Panc1 (cell line): ENCODE results near the gene RAB30. TPM values are rescaled to one million over a fixed set of nuclear protein-coding genes. Genes with fewer than 3 reads are reported as not detected.

Experiments used
- ATAC-seq: fragments of 200-7000 bp; cut with Tn5 transposase; 2 replicates; pipeline ENCODE4 v1.9.1; 2020; ENCODE audit warnings: mild to moderate bottlenecking, moderate library complexity
- BruUV-seq: library from RNA; stranded (reverse); fragments of 400-500 nt; replicated peaks from 2 replicates; lab custom pipeline; 2021; lab: Mats Ljungman, UMichigan
- CTCF ChIA-PET: fragments of 300-600 bp; sonication (Branson Sonifier 250); formaldehyde crosslinking; loops from one replicate; lab custom pipeline; 2022; ENCODE audit warnings: antibody characterized with exemption; lab: Charles Lee
- POLR2A ChIA-PET: fragments of 300-600 bp; sonication (Branson Sonifier 250); formaldehyde crosslinking; loops from one replicate; lab custom pipeline; 2022; ENCODE audit warnings: antibody characterized with exemption; lab: Charles Lee
- DNase-seq: peaks from one replicate; pipeline ENCODE4 v3.0.0-alpha.2; 2010; ENCODE audit warnings: low read depth, low spot score
- H3K27ac ChIP-seq: 2 replicates; pipeline ENCODE4 v1.5.1; 2011; ENCODE audit warnings: mild to moderate bottlenecking, low read length, inconsistent platforms
- H3K27me3 ChIP-seq: fragments of 200-500 bp; sonication (Bioruptor generic); 2 replicates; pipeline ENCODE4 v1.6.0; 2014; ENCODE audit warnings: low read length, inconsistent platforms; ENCODE audit not compliant: control insufficient read depth, insufficient read depth
- H3K36me3 ChIP-seq: fragments of 200-500 bp; sonication (Bioruptor generic); 2 replicates; pipeline ENCODE4 v1.5.1; 2014; ENCODE audit warnings: inconsistent platforms, mild to moderate bottlenecking, low read length, moderate library complexity; ENCODE audit not compliant: control insufficient read depth, insufficient read depth
- H3K4me1 ChIP-seq: 2 replicates; pipeline ENCODE4 v1.5.1; 2011; ENCODE audit warnings: inconsistent platforms, mild to moderate bottlenecking, low read length, moderate library complexity; ENCODE audit not compliant: control insufficient read depth, insufficient read depth
- H3K4me3 ChIP-seq, 2 experiments: 2 replicates each; pipeline ENCODE4 v1.5.1; 2011 to 2012; ENCODE audit warnings: low read depth in 2 of 2, low read length in 2 of 2, mild to moderate bottlenecking in 2 of 2, inconsistent platforms in 1 of 2, moderate library complexity in 1 of 2
- H3K9me3 ChIP-seq: fragments of 200-500 bp; sonication (Bioruptor generic); 2 replicates; pipeline ENCODE4 v1.5.1; 2014; ENCODE audit warnings: low read depth, mild to moderate bottlenecking, inconsistent platforms, low read length, moderate library complexity; ENCODE audit not compliant: control insufficient read depth, insufficient read depth
- CTCF ChIP-seq: fragments of 450-650 bp; IDR thresholded peaks from 2 replicates; pipeline ENCODE4 v1.5.1; 2017; ENCODE audit warnings: mild to moderate bottlenecking
- POLR2AphosphoS5 ChIP-seq: IDR thresholded peaks from 2 replicates; pipeline ENCODE4 v1.6.1; 2012; ENCODE audit warnings: mild to moderate bottlenecking, low read depth, low read length, moderate library complexity
- SIN3A ChIP-seq: IDR thresholded peaks from 2 replicates; pipeline ENCODE4 v1.6.1; 2012; ENCODE audit warnings: low read depth, mild to moderate bottlenecking, low read length, moderate library complexity, borderline replicate concordance; ENCODE audit not compliant: insufficient read depth
- TCF7L2 ChIP-seq: IDR thresholded peaks from 2 replicates; pipeline ENCODE4 v1.6.1; 2011; ENCODE audit warnings: mild to moderate bottlenecking, low read depth, low read length, inconsistent platforms
- in situ Hi-C: cut with HindIII; loops from 2 replicates; pipeline ENCODE4 v1.10.0; 2016; ENCODE audit warnings: low sequenced_read_pairs, low pct_unique_long_range_greater_than_20kb
- intact Hi-C: fragments of 100-400 bp; cut with micrococcal nuclease; formaldehyde crosslinking; loops from one replicate; pipeline ENCODE4 v1.10.0; 2022; ENCODE audit not compliant: unreplicated experiment
- total RNA-seq: library from RNA; stranded (reverse); gene quantifications from one replicate; pipeline ENCODE4 v1.2.1, GENCODE V29; 2021; ENCODE audit not compliant: unreplicated experiment
- TF ChIP-seq, protein P1 (sequence below), 2 experiments: IDR thresholded peaks; 2 replicates each; pipeline ENCODE4 v1.6.1; 2011 to 2012; ENCODE audit warnings: low read depth in 2 of 2, control low read depth in 1 of 2, low read length in 1 of 2, mild to moderate bottlenecking in 1 of 2, moderate library complexity in 1 of 2; ENCODE audit not compliant: insufficient read depth in 1 of 2

The RAB30 gene
- total RNA-seq, 1 experiment from 2014 or later: 19.0 TPM

GRCh38 chr11:82988936-82989627 is 82.6 kb downstream of the RAB30 start:
- no peak overlapping the region for H3K4me3 ChIP-seq
- intact Hi-C loops (no loop called here), in situ Hi-C loops (no loop called here)
- no peaks in the 10 kb centered on the region for H3K9me3 ChIP-seq
- H3K27me3 ChIP-seq: no peaks in the 10 kb centered on the region
- DNase-seq: no peak
- H3K4me1 ChIP-seq: no peaks in the 10 kb centered on the region
- POLR2A ChIA-PET: interaction anchor here (0.9 kb wide), 1 partner anchor 9 kb away, joined by 3 read pairs; no protein-coding TSS in a partner anchor
- TF ChIP-seq SIN3A: no peak
- no peaks in the 10 kb centered on the region for H3K36me3 ChIP-seq
- CTCF ChIA-PET: no interaction called here
- no peak overlapping the region for H3K27ac ChIP-seq
- no peak; the same call in 1 of the 2 replicates for ATAC-seq
- no TSS peak for BruUV-seq

GRCh38 chr11:82987997-82988396 is 83.7 kb downstream of the RAB30 start:
- H3K36me3 ChIP-seq: no peaks in the 10 kb centered on the region
- ATAC-seq (no peak), DNase-seq (no peak)
- H3K4me1 ChIP-seq: no peaks in the 10 kb centered on the region
- BruUV-seq: no TSS peak
- TF ChIP-seq POLR2AphosphoS5: no peak
- TF ChIP-seq, protein P1, sequence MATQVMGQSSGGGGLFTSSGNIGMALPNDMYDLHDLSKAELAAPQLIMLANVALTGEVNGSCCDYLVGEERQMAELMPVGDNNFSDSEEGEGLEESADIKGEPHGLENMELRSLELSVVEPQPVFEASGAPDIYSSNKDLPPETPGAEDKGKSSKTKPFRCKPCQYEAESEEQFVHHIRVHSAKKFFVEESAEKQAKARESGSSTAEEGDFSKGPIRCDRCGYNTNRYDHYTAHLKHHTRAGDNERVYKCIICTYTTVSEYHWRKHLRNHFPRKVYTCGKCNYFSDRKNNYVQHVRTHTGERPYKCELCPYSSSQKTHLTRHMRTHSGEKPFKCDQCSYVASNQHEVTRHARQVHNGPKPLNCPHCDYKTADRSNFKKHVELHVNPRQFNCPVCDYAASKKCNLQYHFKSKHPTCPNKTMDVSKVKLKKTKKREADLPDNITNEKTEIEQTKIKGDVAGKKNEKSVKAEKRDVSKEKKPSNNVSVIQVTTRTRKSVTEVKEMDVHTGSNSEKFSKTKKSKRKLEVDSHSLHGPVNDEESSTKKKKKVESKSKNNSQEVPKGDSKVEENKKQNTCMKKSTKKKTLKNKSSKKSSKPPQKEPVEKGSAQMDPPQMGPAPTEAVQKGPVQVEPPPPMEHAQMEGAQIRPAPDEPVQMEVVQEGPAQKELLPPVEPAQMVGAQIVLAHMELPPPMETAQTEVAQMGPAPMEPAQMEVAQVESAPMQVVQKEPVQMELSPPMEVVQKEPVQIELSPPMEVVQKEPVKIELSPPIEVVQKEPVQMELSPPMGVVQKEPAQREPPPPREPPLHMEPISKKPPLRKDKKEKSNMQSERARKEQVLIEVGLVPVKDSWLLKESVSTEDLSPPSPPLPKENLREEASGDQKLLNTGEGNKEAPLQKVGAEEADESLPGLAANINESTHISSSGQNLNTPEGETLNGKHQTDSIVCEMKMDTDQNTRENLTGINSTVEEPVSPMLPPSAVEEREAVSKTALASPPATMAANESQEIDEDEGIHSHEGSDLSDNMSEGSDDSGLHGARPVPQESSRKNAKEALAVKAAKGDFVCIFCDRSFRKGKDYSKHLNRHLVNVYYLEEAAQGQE (IDR thresholded peaks at IDR 0.05; ENCODE audit: insufficient read depth in 1 of 2, low read depth in 2 of 2, low read length in 1 of 2): no peak
- no peak for TF ChIP-seq SIN3A
- no peak for TF ChIP-seq CTCF
- no peak for TF ChIP-seq TCF7L2
- POLR2A ChIA-PET: no interaction called here
- intact Hi-C loops: no loop called here
- no peaks in the 10 kb centered on the region for H3K9me3 ChIP-seq
- in situ Hi-C loops: no loop called here
- H3K27ac ChIP-seq: no peak overlapping the region
- CTCF ChIA-PET: no interaction called here
- no peak overlapping the region for H3K4me3 ChIP-seq
- H3K27me3 ChIP-seq: no peaks in the 10 kb centered on the region

DNA sequence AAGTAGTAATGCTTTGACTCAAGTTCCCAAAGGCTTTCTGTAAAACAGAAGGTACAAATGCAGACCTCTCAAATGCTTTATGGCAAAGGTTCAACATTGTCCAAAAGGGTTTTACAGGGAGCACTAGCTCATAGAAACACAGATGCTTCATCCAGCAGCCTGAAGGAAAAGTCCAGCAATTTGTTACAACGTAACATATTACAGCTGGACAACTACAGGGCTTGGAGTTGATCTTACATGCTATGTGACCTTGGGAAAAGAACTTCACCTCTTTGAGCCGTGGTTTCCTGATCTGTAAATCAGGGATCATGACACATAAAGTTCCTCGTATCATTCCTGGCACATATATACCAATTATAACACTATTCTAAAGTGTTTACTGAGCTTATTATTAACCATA is 85.3 kb downstream of the RAB30 start:
- BruUV-seq: no TSS peak
- ATAC-seq (no peak), DNase-seq (no peak)
- Histone ChIP-seq H3K36me3 (no peaks in the 10 kb centered on the region), H3K4me3 (no peak overlapping the region), H3K27ac (no peak overlapping the region), H3K4me1 (no peaks in the 10 kb centered on the region), H3K27me3 (no peaks in the 10 kb centered on the region), H3K9me3 (no peaks in the 10 kb centered on the region)
- in situ Hi-C loops (no loop called here), intact Hi-C loops (no loop called here)
- CTCF ChIA-PET: no interaction called here
- TF ChIP-seq, protein P1 (IDR thresholded peaks at IDR 0.05; ENCODE audit: insufficient read depth in 1 of 2, low read depth in 2 of 2, low read length in 1 of 2): no peak
- no peak for TF ChIP-seq TCF7L2
- no peak for TF ChIP-seq SIN3A
- TF ChIP-seq POLR2AphosphoS5: no peak
- TF ChIP-seq CTCF: no peak
- POLR2A ChIA-PET: interaction anchor here (0.5 kb wide), 1 partner anchor 58 kb away, joined by 3 read pairs; no protein-coding TSS in a partner anchor
